Measurements from ENCODE around the gene OSBPL3.

GRCh38 chr7:25005658-25006057 is 25.7 kb upstream of the OSBPL3 start:
- no peak for TF ChIP-seq POLR2A (IDR thresholded peaks at IDR 0.05)
- no peak for TF ChIP-seq CTCF (IDR thresholded peaks at IDR 0.05)

Data from heart left ventricle (tissue), 13 donors.